ENCODE measurements around the gene DNAJB4. TPM values are rescaled to one million over a fixed set of nuclear protein-coding genes. Genes with fewer than 3 reads are reported as not detected.

DNAJB4 gene
- total RNA-seq, result 27.2 and 30.1 TPM in 2 replicates
- long read RNA-seq, transcript DNAJB4-206 (3 exons, 949 nt), result major isoform, 82 of 114 reads
- long read RNA-seq, transcript DNAJB4-201 (3 exons, 2,988 nt), result minor isoform, 20 of 114 reads
- long read RNA-seq, partial matches to known transcripts, result 2 of 114 reads
- long read RNA-seq, other reads (novel, unspliced or antisense), result 10 of 114 reads

DNA sequence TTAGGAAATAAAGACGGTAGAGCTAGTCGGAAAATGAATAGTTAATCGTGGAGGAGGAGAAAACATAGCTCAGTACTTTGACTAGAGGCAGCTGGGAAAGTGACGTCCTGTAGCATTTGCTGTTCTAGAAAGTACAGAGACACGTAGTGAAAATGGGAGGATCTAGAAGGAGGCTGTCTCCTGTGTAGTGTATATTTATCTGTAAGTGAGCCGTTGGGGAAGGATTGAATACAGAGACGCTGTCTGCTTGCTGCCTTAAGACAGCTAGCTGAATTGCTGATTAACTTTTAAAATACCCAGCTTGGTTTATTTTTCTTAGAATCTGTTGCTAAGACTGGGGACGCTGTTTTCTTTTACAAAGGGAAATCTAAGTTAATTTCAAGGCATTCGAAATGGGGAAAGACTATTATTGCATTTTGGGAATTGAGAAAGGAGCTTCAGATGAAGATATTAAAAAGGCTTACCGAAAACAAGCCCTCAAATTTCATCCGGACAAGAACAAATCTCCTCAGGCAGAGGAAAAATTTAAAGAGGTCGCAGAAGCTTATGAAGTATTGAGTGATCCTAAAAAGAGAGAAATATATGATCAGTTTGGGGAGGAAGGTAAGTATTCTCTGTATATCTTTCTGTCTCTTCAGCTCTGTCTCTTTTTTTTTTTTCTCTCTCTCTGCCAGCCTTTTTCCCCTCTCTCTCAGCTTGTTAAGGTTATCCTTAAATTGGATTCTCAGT lies at the start of gene DNAJB4:
DNAJB4 (plus strand) TSS at position 221 of the 729 bp plus-strand sequence; CDS start at position 393, 172 bp downstream.
- Mint-ChIP-seq H3K27me3 (no peaks in the 10 kb centered on the region), H3K36me3 (ENCODE audit: insufficient read depth) (no peaks in the 10 kb centered on the region), H3K4me1 (ENCODE audit: low read depth) (peaks cover 17% of the 10 kb centered on the region), H3K9me3 (ENCODE audit: low read depth) (no peaks in the 10 kb centered on the region), H3K27ac (peak within 1 kb of the TSS; percentile 99), H3K4me3 (ENCODE audit: low read depth) (peak within 1 kb of the TSS; percentile 74)
- no peak for DNase-seq (ENCODE audit: low spot score, unreplicated experiment)
- TF ChIP-seq, protein P1, sequence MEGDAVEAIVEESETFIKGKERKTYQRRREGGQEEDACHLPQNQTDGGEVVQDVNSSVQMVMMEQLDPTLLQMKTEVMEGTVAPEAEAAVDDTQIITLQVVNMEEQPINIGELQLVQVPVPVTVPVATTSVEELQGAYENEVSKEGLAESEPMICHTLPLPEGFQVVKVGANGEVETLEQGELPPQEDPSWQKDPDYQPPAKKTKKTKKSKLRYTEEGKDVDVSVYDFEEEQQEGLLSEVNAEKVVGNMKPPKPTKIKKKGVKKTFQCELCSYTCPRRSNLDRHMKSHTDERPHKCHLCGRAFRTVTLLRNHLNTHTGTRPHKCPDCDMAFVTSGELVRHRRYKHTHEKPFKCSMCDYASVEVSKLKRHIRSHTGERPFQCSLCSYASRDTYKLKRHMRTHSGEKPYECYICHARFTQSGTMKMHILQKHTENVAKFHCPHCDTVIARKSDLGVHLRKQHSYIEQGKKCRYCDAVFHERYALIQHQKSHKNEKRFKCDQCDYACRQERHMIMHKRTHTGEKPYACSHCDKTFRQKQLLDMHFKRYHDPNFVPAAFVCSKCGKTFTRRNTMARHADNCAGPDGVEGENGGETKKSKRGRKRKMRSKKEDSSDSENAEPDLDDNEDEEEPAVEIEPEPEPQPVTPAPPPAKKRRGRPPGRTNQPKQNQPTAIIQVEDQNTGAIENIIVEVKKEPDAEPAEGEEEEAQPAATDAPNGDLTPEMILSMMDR (IDR thresholded peaks at IDR 0.05; ENCODE audit: unreplicated experiment), result no peak

- H3K4me3 Mint-ChIP-seq (ENCODE audit: low read depth), result no peak overlapping the region
- no peak for DNase-seq (ENCODE audit: low spot score, unreplicated experiment)
- no peaks in the 10 kb centered on the region for H3K4me1 Mint-ChIP-seq (ENCODE audit: low read depth)
- H3K27me3 Mint-ChIP-seq, result no peaks in the 10 kb centered on the region
- TF ChIP-seq, protein P1 (IDR thresholded peaks at IDR 0.05; ENCODE audit: unreplicated experiment), result no peak
- peaks cover 37% of the 10 kb centered on the region for H3K36me3 Mint-ChIP-seq (ENCODE audit: insufficient read depth)
- H3K9me3 Mint-ChIP-seq (ENCODE audit: low read depth), result no peaks in the 10 kb centered on the region
- no peak overlapping the region for H3K27ac Mint-ChIP-seq
These were observed 49.0 kb upstream of the DNAJB4 start for GRCh38 chr1:77955709-77956108.

DNA sequence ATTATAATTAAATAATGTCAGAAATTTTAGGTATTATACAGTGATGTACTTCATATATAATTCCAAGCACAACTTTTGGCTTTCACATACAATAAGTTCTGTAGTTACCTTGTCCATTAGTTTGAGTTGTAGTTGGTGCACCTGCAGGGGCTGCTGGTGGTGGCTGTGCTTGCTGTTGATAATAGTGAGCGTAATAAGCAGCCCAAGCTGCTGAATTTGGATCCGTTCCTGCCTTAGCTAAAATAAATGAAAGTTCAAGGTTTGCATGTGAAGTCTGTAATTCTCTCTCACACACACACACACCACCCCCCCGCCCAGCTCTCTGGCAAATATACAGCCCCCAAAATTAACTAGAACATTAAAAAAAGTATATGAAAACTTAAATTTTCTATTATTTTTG lies 48.3 kb upstream of the DNAJB4 start:
- peaks cover 40% of the 10 kb centered on the region for H3K36me3 Mint-ChIP-seq (ENCODE audit: insufficient read depth)
- H3K27ac Mint-ChIP-seq, result no peak overlapping the region

DNA sequence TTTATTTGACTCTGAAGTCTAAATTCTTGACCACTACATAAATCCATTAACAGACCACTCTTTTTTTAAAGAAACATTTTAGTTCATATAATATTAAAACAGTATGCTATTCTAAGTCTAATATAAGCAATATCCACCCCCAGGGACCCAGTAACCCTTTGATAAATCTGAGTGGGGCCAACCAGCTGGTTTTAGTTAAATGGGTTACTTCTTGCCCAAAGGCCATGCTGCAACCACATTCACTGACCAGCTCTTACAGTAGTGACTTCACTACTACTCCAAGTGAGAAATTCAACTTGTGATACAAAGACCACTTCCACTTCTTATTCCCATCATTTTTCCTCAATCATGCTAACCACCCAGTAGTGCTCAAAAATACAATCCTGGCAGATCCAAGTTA lies 46.3 kb upstream of the DNAJB4 start:
- Mint-ChIP-seq H3K27me3 (no peaks in the 10 kb centered on the region), H3K27ac (peak overlapping the region; percentile 7), H3K36me3 (ENCODE audit: insufficient read depth) (peaks cover 41% of the 10 kb centered on the region), H3K4me3 (ENCODE audit: low read depth) (no peak overlapping the region), H3K4me1 (ENCODE audit: low read depth) (peaks cover 8% of the 10 kb centered on the region), H3K9me3 (ENCODE audit: low read depth) (no peaks in the 10 kb centered on the region)
- TF ChIP-seq, protein P1 (IDR thresholded peaks at IDR 0.05; ENCODE audit: unreplicated experiment), result no peak
- no peak for DNase-seq (ENCODE audit: low spot score, unreplicated experiment)

More for the DNA sequence above, 48.3 kb upstream of the DNAJB4 start:
- H3K4me3 Mint-ChIP-seq (ENCODE audit: low read depth), result no peak overlapping the region
- no peaks in the 10 kb centered on the region for H3K27me3 Mint-ChIP-seq
- DNase-seq (ENCODE audit: low spot score, unreplicated experiment), result no peak
- no peaks in the 10 kb centered on the region for H3K9me3 Mint-ChIP-seq (ENCODE audit: low read depth)
- no peaks in the 10 kb centered on the region for H3K4me1 Mint-ChIP-seq (ENCODE audit: low read depth)
- TF ChIP-seq, protein P1 (IDR thresholded peaks at IDR 0.05; ENCODE audit: unreplicated experiment), result no peak

GRCh38 chr1:77958850-77959249 lies 45.9 kb upstream of the DNAJB4 start:
- H3K36me3 Mint-ChIP-seq (ENCODE audit: insufficient read depth), result peaks cover 41% of the 10 kb centered on the region

More at GRCh38 chr1:77958850-77959249, 45.9 kb upstream of the DNAJB4 start:
- no peak overlapping the region for H3K4me3 Mint-ChIP-seq (ENCODE audit: low read depth)
- H3K4me1 Mint-ChIP-seq (ENCODE audit: low read depth), result peaks cover 8% of the 10 kb centered on the region
- H3K9me3 Mint-ChIP-seq (ENCODE audit: low read depth), result no peaks in the 10 kb centered on the region
- TF ChIP-seq, protein P1 (IDR thresholded peaks at IDR 0.05; ENCODE audit: unreplicated experiment), result no peak
- no peaks in the 10 kb centered on the region for H3K27me3 Mint-ChIP-seq
- no peak for DNase-seq (ENCODE audit: low spot score, unreplicated experiment)
- H3K27ac Mint-ChIP-seq, result peak overlapping the region; percentile 7
